ENCODE data around the gene PPP2R2C.

PPP2R2C gene

DNA sequence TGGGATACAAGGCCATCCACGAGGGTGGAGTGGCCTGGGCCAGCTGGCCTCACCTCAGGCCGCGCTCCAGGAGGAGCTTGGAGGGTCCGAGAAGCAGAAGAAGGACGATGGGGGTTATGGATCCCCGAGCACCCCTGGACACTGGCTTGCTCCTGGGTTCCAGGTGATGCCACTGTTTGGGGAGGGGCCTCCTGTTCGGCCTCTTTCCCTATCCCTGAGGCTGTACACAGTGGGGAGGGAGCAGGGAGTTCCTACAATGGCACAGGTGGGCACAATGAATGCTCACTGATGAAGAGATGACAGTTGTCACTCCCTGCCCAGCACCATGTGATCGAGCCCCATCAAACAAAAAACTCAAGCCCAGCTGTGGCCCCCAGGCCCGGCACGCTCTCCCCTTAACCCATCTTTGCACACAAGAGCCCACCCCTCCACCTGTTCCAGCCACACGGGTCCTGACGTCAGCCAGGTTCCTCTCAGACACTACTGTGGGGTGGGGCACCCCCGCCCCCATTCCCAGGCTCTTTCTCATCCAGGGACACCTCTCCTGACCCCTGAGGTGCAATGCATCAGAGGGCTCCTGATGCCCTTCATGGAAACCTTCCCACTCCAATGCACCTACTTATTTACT lies 132.5 kb downstream of the PPP2R2C start:
- FAIRE-seq = no peak

DNA sequence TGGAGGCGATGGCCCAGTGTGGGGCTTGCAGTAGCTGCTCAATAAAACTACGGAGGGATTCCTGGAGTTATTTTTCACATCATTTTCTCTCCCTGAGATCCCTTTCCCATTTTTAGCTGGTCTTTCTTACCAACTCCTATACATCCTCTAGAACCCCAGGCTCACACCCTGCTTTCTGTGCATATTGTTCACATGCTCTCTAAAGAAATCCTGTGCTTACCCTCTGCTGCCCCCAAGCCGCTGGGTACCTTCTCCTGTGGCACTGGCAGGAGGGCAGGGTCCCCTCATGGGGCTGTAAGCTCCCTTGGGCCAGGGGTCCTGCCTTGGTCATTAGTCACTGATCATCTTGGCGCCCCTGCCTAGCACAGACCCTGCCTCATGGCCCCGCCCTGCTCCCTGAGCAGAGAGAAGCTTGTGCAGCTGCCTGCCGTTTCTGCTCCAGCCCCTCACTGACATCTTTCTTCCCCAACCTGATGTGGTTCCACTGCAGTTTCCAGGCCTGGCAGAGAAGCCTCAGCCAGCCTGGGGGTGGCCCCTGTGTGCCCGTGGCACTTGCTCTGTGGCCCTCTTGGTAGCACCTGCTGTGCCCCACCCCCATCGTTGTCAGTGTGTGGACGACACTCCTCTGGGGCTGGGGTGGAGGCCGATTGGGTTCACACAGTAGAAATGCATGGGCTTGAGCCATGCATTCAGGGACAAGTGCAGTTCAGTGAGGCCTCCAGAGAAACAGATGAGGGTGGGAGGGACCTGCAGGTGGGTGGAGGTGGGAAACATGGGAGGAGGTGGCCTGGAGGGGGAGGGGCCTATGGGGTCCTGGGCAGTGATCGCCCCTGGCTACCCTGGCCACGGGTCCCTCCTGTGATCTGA lies 133.2 kb downstream of the PPP2R2C start:
- no peak for FAIRE-seq

DNA sequence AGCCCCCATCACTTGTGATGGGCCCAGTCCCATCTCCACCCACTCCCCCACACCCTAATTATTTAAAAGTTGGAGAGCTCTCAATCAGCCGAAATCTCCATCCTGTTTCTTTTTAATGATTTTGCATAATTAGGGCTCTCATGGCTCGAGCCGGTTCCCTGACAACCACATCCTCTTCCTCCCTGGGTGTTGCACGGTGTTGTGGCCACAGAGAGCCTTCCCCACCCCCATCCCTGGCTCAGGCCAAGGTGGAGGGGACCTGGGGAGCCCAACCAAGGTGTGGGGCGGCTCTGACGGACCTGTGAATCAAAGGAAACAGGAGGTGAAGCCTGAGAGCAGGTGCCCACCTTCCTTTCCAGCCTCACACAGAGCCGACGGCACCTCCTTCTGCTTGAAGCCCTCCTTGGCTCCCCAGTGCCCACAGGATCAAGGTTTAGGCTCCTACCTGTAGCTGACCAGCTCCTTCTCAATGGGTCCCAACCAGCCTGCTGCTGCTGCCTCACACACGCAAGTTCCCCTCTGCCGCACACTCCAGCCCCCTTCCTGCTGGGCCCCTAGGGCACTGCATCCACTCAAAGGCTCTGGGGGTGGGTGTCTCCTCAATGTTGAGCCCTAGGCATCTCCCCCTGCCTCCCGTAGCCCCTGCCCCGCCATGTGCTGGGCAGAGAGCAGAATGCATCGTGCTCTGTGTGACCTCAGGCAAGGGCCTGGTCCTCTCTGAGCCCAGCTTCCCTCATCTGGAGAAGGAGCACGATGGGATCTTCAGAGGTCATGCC lies 134.1 kb downstream of the PPP2R2C start:
- no peak for FAIRE-seq

DNA sequence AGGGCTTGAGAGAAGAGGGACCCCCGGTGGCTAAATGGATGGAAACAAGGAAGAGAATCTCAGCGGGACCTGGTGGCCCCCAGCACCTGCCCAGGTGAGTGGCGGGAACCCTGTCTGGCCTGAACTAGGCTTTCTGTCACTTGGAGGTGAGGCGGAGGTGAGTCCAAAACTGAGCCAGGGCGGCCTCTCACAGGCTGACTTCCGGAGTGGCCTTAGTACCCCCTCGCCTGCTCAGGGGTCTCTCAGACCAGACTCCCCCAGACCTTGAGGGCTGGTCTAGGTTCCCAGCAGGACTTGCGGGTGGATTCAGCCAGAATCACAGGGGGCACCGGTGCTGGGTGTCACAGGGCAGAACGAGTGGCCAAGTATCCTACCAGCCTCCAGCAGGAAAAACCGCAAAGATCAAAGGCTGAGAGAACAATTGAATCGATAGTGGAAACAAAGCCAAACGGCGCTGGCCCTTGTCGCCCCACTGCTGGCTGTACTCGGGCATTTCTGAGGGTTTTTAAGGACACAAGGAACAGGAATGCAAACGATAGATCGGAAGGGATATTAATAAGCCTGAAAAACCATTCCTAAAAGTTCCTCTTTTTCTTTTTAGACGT lies 135.0 kb downstream of the PPP2R2C start:
- FAIRE-seq = no peak

DNA sequence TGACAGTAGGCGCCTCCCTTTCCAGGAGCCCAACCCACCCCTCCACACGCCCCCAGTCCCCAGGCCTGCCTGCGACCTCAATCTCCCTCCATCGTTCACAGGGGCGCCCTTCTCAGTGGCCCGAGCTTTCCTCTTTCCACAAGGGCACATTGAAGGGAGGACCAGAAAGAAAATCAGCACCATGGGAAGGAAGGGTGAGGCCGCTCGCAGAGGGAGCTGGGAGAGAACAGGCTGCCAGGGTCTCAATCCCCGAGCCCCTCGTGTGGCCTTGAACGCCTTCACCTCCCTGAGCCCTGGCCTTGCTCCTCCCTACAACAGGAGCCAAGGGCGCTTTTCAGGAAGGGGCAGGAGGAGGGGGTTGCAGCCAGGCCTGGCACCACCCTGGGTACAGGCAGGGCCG lies 136.2 kb downstream of the PPP2R2C start:
- no peak for FAIRE-seq

DNA sequence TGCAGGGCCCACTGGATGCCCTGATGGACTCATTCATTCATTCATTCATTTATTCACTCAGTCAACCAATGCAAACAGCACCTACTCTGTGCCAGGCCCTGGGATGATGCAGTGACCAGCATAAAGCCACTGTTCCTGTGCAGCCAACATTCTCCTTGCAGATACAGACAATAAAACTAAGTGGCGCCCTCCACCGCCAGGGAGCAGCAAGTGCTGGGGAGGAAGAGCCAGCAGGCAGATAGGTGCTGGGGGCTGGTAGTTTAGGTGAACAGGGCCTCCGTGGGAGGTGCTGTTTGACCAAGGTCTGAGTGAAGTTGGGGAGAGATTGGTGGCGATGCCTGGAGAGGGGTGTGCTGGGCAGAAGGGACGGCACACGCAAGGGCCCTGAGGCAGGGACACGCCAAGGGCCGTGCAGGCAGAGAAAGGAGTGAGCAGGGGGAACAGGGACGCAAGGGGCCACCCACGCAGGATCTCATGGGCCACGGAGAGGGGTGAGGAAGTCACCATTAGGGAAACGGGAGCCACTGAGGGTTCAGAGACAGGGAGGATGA lies 137.3 kb downstream of the PPP2R2C start:
- no peak for FAIRE-seq

DNA sequence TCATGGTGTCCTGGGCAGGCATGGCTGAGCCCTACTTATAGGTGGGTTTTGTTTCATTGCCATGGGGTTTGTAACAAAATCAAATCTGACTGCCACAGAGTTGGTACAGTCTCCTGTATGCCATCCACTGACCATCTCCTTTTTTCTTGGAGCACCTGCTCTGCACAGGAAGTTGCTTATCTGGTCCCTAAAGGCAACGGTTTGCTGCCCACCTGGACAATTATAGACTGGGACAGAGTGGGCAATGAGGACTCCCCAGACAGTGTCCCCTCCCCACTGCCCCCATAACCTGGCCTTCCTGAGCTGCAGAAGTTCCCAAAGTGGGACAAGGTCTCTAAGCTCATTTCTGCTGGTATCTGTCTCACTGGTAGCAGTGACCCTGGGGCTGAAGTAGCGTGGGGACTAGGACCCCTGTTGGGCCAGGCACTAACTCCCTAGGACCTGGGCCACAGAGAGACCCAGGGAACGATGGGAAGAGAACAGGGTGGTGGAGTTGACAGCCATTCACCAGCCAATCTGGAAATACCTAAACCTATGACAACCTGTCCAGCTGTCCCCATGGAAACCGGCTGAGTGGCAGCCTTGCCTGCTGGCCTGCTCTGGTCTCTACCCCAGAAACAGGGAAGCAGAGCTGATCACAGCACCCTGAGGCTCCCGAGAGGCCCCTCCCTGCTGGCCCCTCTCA lies 138.1 kb downstream of the PPP2R2C start:
- FAIRE-seq = no peak

DNA sequence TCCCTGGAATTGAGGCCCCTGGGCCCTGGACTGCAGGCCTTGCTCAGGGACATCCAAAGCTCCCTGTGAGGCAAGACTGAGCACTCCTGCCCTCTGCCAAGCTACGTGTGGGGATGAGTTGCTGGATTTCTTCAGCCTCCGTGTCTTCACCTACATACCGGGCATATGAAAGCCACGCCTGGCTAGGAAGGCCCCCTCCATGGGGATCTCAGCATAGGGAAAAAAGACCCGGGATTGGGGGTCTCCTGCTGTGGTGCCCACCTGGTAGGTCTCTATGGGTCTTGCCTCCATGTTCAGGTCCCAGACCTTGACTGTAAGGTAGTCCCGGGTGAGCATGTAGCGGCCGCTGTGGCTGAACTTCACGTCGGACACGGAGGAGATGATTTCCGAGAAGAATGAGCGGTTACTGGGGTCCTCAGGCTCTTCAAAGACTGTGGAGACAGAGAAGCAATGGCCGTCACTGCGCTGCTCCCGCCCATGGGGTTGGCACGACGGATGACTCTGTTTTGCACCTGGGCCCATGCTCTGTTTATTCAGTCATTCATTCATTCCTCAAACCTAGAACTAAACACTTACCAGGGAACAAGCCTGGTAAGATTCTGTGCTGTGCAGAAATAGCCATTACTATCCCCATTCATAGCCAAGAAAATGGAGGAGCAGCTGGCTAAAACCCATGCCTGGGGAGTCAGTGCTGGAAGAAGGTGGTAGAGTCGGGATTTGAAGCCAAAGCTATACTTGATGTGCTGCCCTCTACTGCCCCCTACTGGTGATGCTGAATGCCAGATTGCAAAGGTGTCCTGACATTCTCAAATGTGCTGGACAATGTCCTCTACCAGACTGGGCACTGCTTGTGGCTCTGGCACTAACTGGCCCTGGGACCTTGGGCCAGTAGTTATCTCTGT lies 138.9 kb downstream of the PPP2R2C start:
- FAIRE-seq = no peak

DNA sequence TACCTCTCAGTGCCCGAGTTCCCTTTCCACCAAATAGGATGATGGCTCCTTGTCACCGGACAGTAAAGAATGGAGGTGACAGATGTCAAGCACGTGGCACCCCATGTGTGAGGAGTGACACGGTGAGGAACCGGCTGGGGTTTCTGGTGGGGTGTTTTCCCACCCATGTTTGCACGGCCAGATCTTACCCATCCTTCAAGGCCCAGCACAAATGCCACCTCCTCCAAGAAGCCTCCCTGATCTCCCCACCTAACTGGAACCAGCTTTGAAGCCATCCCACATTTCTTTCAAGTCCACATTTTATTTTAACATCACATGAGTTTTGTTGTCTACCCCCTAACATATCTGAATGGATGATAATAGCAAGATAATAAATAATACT lies 139.8 kb downstream of the PPP2R2C start:
- FAIRE-seq = no peak

DNA sequence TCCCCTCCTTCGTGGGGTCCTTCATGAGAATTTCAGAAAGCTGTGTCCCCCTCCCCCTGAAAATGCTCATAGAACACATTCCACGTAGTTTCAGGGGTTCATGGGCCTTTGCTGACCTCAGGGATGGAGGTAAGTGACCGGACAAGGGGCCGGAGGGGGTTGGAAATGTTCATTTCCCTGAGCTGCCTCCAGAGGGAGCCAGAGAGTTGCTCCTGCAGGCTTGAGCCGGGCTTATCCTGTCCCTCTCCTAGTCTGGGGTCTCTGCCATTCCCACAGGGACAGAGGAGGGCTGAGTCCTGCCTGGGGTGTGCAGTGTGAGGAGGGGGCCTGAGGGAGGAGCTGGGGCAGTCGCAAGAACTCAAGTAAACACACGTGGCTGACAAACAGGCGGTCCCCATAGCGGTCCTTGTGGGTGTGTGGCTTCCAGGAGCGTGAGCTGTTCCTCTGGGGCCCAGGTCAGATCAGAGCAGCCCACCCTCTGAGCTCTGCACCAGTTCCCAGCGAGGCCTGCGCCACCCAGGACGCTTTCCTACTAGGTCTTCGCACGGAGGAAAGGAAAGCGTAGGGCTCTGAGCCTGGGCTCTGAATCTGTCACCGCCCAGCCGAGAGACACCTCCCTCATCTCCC lies 140.3 kb downstream of the PPP2R2C start:
- FAIRE-seq = no peak

DNA sequence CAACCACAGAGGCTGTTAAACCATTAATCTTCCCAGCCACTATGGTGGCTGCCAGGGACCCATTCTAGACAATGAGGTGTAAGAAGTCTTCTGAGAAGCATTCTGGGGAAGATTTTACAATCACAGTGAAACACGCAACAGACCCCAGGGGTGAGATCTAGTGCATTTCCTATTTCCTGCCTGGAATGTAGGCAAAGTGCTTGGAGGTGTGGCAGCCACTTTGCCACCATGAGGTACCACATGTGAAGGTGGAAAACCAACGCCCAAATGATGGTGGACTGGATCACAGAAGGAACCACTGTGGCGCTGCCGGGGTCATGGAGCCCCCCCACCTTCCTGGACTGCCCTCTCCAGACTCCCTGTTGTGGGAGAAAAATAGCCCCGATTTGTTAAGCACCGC lies 140.9 kb downstream of the PPP2R2C start:
- no peak for FAIRE-seq

DNA sequence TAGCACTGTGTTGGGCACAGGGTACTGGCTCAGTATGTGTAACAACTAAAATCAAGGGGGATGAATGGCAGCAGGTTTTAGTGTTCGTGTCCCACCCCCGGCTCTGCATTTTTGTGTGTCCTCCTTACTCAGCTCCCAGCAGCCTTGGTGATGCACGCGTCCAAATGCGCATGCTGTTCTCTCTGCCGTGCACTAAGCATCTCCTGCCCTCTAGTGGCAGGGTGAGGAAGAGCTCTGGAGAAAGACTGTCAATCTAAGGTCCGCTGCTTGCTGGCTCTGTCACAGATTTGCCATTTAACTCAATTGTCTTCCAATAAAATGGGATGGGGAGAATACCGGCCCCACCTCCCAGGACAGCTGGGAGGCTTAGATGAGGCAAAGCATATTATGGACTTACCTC lies 141.4 kb downstream of the PPP2R2C start:
- no peak for FAIRE-seq

DNA sequence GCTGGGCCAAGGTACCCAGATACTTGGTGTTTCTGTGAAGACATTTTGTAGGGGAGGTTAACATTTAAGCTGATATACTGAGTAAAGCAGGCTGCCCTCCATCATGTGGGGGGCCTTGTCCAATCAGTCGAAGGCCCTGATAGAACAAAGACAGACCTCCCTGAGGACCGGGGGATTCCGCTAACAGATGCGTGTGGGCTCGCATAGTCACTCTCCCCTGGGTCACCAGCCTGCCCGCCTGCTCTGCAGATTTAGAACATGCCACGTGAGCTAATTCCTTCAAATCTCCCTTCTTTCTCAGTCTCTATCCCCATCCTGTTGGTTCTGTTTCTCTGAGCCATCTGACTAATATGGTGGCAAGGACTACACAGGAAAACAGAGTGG lies 142.0 kb downstream of the PPP2R2C start:
- FAIRE-seq = no peak

DNA sequence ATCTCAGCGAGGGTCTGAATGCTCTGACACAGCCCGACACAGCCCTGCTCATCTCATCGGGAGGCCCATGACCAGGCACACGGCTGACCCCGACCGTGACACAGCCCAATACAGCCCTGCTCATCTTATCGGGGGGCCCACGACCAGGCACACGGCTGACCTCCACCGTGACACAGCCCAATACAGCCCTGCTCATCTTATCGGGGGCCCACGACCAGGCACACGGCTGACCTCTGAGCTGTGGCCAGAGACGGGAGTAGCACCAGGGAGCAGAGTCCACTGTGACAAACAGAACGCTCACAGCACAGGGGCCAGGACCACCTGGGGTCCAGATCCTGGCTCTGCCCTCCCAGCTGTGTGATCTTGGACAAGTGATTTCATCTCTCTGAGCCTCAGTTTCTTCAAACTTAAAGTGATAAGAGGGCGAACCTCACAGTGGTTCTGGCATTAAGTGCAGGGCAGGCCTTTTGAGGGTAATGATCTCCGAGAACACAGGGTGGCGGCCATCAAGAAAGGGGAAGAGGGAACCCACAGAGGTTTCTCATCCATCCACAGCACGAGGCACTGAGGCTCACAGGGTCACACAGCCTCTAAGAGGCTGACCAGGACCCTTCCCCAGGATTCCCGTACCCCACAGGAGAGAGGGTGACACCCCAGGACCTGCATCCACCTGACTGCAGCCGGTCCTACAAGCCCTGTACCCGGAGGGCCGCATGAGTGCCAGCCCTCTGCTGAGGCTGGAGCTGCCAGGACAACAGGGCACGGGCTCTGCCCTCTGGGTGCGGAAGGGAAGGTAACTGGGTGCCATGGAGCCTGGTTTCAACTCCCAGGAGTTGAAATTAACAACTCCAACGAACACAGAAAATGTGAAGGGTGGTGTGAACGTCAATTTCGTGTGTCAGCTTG lies 142.7 kb downstream of the PPP2R2C start:
- no peak for FAIRE-seq

DNA sequence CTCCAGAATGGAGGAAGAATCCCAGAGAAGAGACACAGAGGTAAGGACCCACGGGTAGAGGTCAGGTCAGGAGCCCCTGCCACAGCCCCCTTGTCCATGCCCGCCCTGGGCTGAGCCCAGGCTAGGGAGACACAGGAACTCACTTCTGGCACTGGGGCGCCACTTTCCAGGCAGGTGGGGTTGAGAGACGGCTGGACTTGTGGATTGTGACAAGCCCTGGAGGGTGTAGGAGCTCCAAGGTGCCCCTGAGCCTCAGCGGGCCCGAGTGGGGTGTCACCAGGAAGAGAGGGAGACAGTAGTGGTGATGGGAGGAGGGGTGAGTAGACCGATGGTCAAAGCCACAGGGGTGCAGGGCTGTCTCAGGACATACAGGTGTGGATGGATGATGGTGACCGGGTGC lies 143.9 kb downstream of the PPP2R2C start:
- FAIRE-seq = no peak

DNA sequence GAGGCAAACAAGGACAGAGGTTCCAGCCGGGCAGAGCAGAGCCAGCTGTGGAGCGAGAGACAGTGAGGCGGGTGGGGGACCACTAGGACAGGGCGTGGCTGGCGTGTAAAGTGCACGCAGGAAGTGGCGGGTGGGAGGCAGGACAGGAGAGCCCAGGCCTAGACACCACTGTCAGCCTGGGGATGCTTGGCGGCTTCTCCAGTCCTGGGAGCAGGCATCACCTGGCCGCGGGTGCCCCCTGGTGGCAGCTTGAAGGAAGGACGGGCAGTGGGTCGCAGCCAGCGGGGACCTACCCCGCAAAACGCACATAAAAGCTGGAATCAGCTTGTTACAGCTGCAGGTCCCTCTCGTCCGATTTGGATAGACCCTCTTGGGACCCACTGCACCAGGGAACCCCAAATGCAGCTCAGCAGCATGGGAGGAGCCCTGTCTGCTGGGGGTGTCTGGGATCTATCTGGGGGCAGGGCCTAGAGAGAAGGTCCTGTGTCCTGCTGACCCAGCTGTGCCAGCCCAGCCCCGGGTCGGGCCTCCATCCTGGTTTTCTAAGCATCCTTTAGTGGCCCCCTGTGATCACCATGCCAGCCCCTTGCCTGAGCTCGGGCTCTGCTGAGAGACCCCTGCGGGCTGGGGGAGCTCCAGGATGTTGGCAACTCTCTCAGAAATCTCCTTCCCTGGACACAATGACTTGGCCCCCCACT lies 145.0 kb downstream of the PPP2R2C start:
- FAIRE-seq = no peak

DNA sequence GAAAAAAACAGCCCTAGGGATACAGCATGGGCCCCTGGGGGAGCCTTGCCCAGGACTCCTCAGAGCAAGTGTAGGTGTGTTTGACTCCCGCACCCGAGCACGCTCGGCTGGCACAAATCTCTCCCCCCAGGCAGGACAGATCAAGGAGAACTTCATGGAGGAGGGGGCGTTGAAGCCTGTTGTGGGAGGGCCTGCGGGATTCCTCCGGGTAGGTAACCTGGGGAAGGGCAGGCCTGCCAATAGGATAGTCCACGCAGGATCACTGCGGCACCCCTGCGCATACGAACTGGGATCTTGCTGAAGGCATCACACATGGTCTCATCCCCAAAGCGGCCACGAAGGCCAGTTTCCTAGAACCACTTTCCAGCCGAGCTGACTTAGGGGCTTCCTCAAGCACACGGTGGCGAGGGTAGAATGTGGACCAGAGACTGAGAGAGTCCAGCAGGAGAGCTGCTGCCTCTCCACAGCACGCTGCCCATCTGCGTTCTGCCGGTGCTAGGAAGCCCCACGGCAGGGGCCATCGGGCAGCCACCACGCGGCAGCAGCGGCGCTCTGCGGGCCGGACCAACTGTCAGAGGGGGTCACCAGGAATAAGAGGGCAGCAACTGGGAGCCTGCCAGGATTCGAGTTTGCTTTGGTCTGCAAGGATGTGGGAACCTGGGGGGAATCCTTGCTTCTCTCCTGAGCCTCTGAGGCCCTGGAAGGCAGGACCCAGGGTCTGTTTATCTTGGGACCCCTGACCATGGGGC lies 145.9 kb downstream of the PPP2R2C start:
- no peak for FAIRE-seq

DNA sequence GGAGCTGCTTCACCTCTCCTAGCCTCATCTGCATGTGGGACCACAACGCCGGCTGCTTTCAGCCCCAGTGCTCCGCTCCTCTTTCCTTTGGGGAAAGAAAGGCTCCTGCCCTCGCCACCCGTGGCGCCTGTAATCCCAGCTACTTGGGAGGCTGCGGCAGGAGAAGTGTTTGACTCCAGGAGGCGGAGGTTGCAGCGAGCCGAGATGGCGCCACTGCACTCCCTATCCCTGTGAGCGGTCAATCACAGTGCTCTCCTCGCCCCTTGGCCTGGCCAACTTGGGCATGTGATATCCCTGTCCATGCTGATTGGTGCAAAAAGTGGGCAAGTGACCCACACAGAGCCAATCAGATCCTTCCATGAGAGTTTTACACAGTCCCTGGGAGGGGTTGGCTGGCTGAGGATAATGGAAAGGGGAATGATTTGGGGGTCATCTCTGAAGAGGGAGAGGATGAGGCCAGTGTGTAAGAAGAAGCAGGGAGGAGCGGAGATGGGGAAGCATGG lies 146.6 kb downstream of the PPP2R2C start:
- no peak for FAIRE-seq

Data from A204.1 (cell line).